Activated T-cell treated with anti-CD3 and anti-CD28 coated beads, Interleukin-2, amount 50 U/mL, for 72 hours (primary cell): ENCODE data around the gene SUN2. TPM values are rescaled to one million over a fixed set of nuclear protein-coding genes. Genes with fewer than 3 reads are reported as not detected.

Experiments
- ATAC-seq, 2 donors: fragments of 150-1000 bp; cut with Tn5 transposase; replicated peaks in 1 of 2; 2 replicates each; pipeline ENCODE4 v1.10.0; 2021; ENCODE audit warnings: moderate library complexity in 2 of 2, mild to moderate bottlenecking in 1 of 2
- DNase-seq, 2 donors: peaks; one replicate each; pipeline ENCODE4 v3.0.0; 2021 to 2022; ENCODE audit warnings: mixed read lengths in 1 of 2
- H3K27ac Mint-ChIP-seq: one replicate; pipeline ENCODE4 v1.8.0; 2022; ENCODE audit warnings: mild to moderate bottlenecking, moderate library complexity, mixed read lengths
- H3K27me3 Mint-ChIP-seq: one replicate; pipeline ENCODE4 v1.8.0; 2022; ENCODE audit warnings: low read depth, mixed read lengths
- H3K36me3 Mint-ChIP-seq, 2 donors: one replicate each; pipeline ENCODE4 v1.8.0; 2022; ENCODE audit warnings: mixed read lengths in 2 of 2, mild to moderate bottlenecking in 1 of 2; ENCODE audit not compliant: insufficient read depth in 2 of 2
- H3K4me1 Mint-ChIP-seq: one replicate; pipeline ENCODE4 v1.8.0; 2022; ENCODE audit warnings: low read depth, mixed read lengths
- H3K4me3 Mint-ChIP-seq, 2 donors: one replicate each; pipeline ENCODE4 v1.8.0; 2022; ENCODE audit warnings: mild to moderate bottlenecking in 2 of 2, mixed read lengths in 2 of 2, moderate library complexity in 2 of 2
- H3K9me3 Mint-ChIP-seq, 2 donors: one replicate each; pipeline ENCODE4 v1.8.0; 2022; ENCODE audit warnings: mixed read lengths in 2 of 2
- total RNA-seq, 2 donors: library from RNA; stranded (reverse); gene quantifications; one replicate each; pipeline ENCODE4 v1.2.3, GENCODE V29; 2022

SUN2 gene
- total RNA-seq, 2 donors from 2014 or later: 175 to 179 TPM

- ATAC-seq (no peak), DNase-seq (no peak)
- no peaks in the 10 kb centered on the region for H3K36me3 Mint-ChIP-seq
- H3K27me3 Mint-ChIP-seq: no peaks in the 10 kb centered on the region
- no peak overlapping the region for H3K4me3 Mint-ChIP-seq
- no peaks in the 10 kb centered on the region for H3K4me1 Mint-ChIP-seq
- H3K9me3 Mint-ChIP-seq: no peaks in the 10 kb centered on the region
- no peak overlapping the region for H3K27ac Mint-ChIP-seq
These were observed 14.6 kb upstream of the SUN2 start for GRCh38 chr22:38770257-38770949.

- H3K4me3 Mint-ChIP-seq: no peak overlapping the region
- no peaks in the 10 kb centered on the region for H3K9me3 Mint-ChIP-seq
- no peaks in the 10 kb centered on the region for H3K4me1 Mint-ChIP-seq
- ATAC-seq: no peak
- no peak for DNase-seq
- no peaks in the 10 kb centered on the region for H3K27me3 Mint-ChIP-seq
- no peaks in the 10 kb centered on the region for H3K36me3 Mint-ChIP-seq
- H3K27ac Mint-ChIP-seq: no peak overlapping the region
These were observed 12.2 kb upstream of the SUN2 start for GRCh38 chr22:38768036-38768435.

GRCh38 chr22:38767313-38767712, 11.5 kb upstream of the SUN2 start:
- DNase-seq (no peak), ATAC-seq (no peak)
- Mint-ChIP-seq H3K4me3 (no peak overlapping the region), H3K4me1 (no peaks in the 10 kb centered on the region), H3K36me3 (no peaks in the 10 kb centered on the region), H3K27ac (no peak overlapping the region), H3K9me3 (no peaks in the 10 kb centered on the region), H3K27me3 (no peaks in the 10 kb centered on the region)

- Mint-ChIP-seq H3K27ac (no peak overlapping the region), H3K4me1 (no peaks in the 10 kb centered on the region), H3K27me3 (no peaks in the 10 kb centered on the region), H3K36me3 (no peaks in the 10 kb centered on the region), H3K9me3 (no peaks in the 10 kb centered on the region), H3K4me3 (no peak overlapping the region)
- DNase-seq (peak; percentile 35 to 48), ATAC-seq (peak; percentile 43 to 53)
These were observed 10.4 kb upstream of the SUN2 start for GRCh38 chr22:38766076-38766777.

- DNase-seq (no peak), ATAC-seq (no peak)
- Mint-ChIP-seq H3K4me3 (no peak overlapping the region), H3K27me3 (no peaks in the 10 kb centered on the region), H3K36me3 (no peaks in the 10 kb centered on the region), H3K9me3 (no peaks in the 10 kb centered on the region), H3K27ac (no peak overlapping the region), H3K4me1 (peaks cover 21% of the 10 kb centered on the region)
These were observed 6.8 kb upstream of the SUN2 start for GRCh38 chr22:38762551-38762983.

GRCh38 chr22:38761202-38762162, 5.7 kb upstream of the SUN2 start:
- peaks cover 1 to 3% of the 10 kb centered on the region in 2 donors for H3K36me3 Mint-ChIP-seq
- no peaks in the 10 kb centered on the region for H3K9me3 Mint-ChIP-seq
- ATAC-seq (no peak), DNase-seq (no peak)
- H3K4me3 Mint-ChIP-seq: no peak overlapping the region
- H3K27ac Mint-ChIP-seq: no peak overlapping the region
- H3K27me3 Mint-ChIP-seq: no peaks in the 10 kb centered on the region
- peaks cover 32% of the 10 kb centered on the region for H3K4me1 Mint-ChIP-seq

- Mint-ChIP-seq H3K36me3 (peaks cover 2 to 4% of the 10 kb centered on the region in 2 donors), H3K4me1 (peaks cover 33% of the 10 kb centered on the region), H3K27me3 (no peaks in the 10 kb centered on the region), H3K27ac (no peak overlapping the region), H3K9me3 (no peaks in the 10 kb centered on the region), H3K4me3 (no peak overlapping the region)
- DNase-seq (no peak), ATAC-seq (no peak)
These were observed 4.8 kb upstream of the SUN2 start for GRCh38 chr22:38760477-38761201.

- ATAC-seq (no peak), DNase-seq (no peak)
- Mint-ChIP-seq H3K9me3 (no peaks in the 10 kb centered on the region), H3K36me3 (peaks cover 5 to 7% of the 10 kb centered on the region in 2 donors), H3K4me3 (no peak overlapping the region), H3K27ac (no peak overlapping the region), H3K4me1 (peaks cover 36% of the 10 kb centered on the region), H3K27me3 (no peaks in the 10 kb centered on the region)
These were observed 3.2 kb upstream of the SUN2 start for GRCh38 chr22:38759005-38759404.

GRCh38 chr22:38758276-38758945, 2.6 kb upstream of the SUN2 start:
- Mint-ChIP-seq H3K36me3 (peaks cover 8 to 13% of the 10 kb centered on the region in 2 donors), H3K4me3 (peak overlapping the region; percentile 29 to 98), H3K27me3 (no peaks in the 10 kb centered on the region), H3K27ac (no peak overlapping the region), H3K9me3 (no peaks in the 10 kb centered on the region), H3K4me1 (peaks cover 42% of the 10 kb centered on the region)
- ATAC-seq: peak; percentile 12 to 14
- peak; percentile 79 to 83 for DNase-seq

GRCh38 chr22:38757464-38757757, 1.6 kb upstream of the SUN2 start:
- Mint-ChIP-seq H3K9me3 (no peaks in the 10 kb centered on the region), H3K36me3 (peaks cover 11 to 19% of the 10 kb centered on the region in 2 donors), H3K4me1 (peaks cover 52% of the 10 kb centered on the region), H3K27ac (no peak overlapping the region), H3K4me3 (peak overlapping the region; percentile 94 to 98), H3K27me3 (no peaks in the 10 kb centered on the region)
- ATAC-seq (no peak), DNase-seq (no peak)

GRCh38 chr22:38756711-38757463, 1.1 kb upstream of the SUN2 start:
- Mint-ChIP-seq H3K4me1 (peaks cover 57% of the 10 kb centered on the region), H3K9me3 (no peaks in the 10 kb centered on the region), H3K36me3 (peaks cover 11 to 23% of the 10 kb centered on the region in 2 donors), H3K27ac (peak overlapping the region; percentile 97), H3K27me3 (no peaks in the 10 kb centered on the region), H3K4me3 (peak overlapping the region; percentile 94 to 98)
- peak; percentile 53 to 64 for DNase-seq
- peak; percentile 15 to 34 for ATAC-seq
